ENCODE measurements around the gene GRIN2D.
A peak's percentile ranks its signal among the peaks of the same experiment; 100 is the strongest.

The GRIN2D gene

GRCh38 chr19:48392860-48393558, 459 bp upstream of the GRIN2D start:
- Mint-ChIP-seq H3K4me1 (peaks cover 45% of the 10 kb centered on the region), H3K36me3 (ENCODE audit: low read depth) (peaks cover 9% of the 10 kb centered on the region), H3K27me3 (ENCODE audit: low read depth) (peaks cover 30% of the 10 kb centered on the region), H3K27ac (peak overlapping the region in 1 of 3 experiments; percentile 63), H3K9me3 (no peaks in the 10 kb centered on the region), H3K4me3 (peak overlapping the region; percentile 85)
- no peak for TF ChIP-seq CTCF (IDR thresholded peaks at IDR 0.05; ENCODE audit: unreplicated experiment in 3 of 3)

- Mint-ChIP-seq H3K4me1 (peaks cover 45% of the 10 kb centered on the region), H3K9me3 (no peaks in the 10 kb centered on the region), H3K27ac (peak overlapping the region; percentile 23 to 76 (median 72)), H3K4me3 (peak overlapping the region; percentile 85), H3K36me3 (ENCODE audit: low read depth) (no peaks in the 10 kb centered on the region), H3K27me3 (ENCODE audit: low read depth) (peaks cover 38% of the 10 kb centered on the region)
- TF ChIP-seq CTCF (IDR thresholded peaks at IDR 0.05; ENCODE audit: unreplicated experiment in 3 of 3): no peak
Observed at GRCh38 chr19:48394331-48395169, 1.1 kb downstream of the GRIN2D start.

GRCh38 chr19:48395170-48395455, 1.6 kb downstream of the GRIN2D start:
- TF ChIP-seq CTCF (IDR thresholded peaks at IDR 0.05; ENCODE audit: unreplicated experiment in 3 of 3): no peak
- H3K4me1 Mint-ChIP-seq: peaks cover 50% of the 10 kb centered on the region
- peaks cover 38% of the 10 kb centered on the region for H3K27me3 Mint-ChIP-seq (ENCODE audit: low read depth)
- no peaks in the 10 kb centered on the region for H3K36me3 Mint-ChIP-seq (ENCODE audit: low read depth)
- peak overlapping the region in 1 of 3 experiments; percentile 21 for H3K27ac Mint-ChIP-seq
- peak overlapping the region; percentile 78 to 85 (median 79) for H3K4me3 Mint-ChIP-seq
- no peaks in the 10 kb centered on the region for H3K9me3 Mint-ChIP-seq

- Mint-ChIP-seq H3K4me1 (peaks cover 54% of the 10 kb centered on the region), H3K27ac (peak overlapping the region in 2 of 3 experiments; percentile 21 to 43), H3K9me3 (no peaks in the 10 kb centered on the region), H3K27me3 (ENCODE audit: low read depth) (peaks cover 42% of the 10 kb centered on the region), H3K4me3 (peak overlapping the region; percentile 72 to 85 (median 78)), H3K36me3 (ENCODE audit: low read depth) (no peaks in the 10 kb centered on the region)
- TF ChIP-seq CTCF (IDR thresholded peaks at IDR 0.05; ENCODE audit: unreplicated experiment in 3 of 3): no peak
Observed at GRCh38 chr19:48395499-48395898, 2.0 kb downstream of the GRIN2D start.

- no peak for TF ChIP-seq CTCF (IDR thresholded peaks at IDR 0.05; ENCODE audit: unreplicated experiment in 3 of 3)
- H3K4me1 Mint-ChIP-seq: peaks cover 58% of the 10 kb centered on the region
- no peaks in the 10 kb centered on the region for H3K36me3 Mint-ChIP-seq (ENCODE audit: low read depth)
- H3K9me3 Mint-ChIP-seq: no peaks in the 10 kb centered on the region
- H3K4me3 Mint-ChIP-seq: peak overlapping the region; percentile 68 to 85 (median 78)
- H3K27ac Mint-ChIP-seq: peak overlapping the region in 2 of 3 experiments; percentile 21 to 43
- peaks cover 43% of the 10 kb centered on the region for H3K27me3 Mint-ChIP-seq (ENCODE audit: low read depth)
Observed at GRCh38 chr19:48396016-48396823, 2.8 kb downstream of the GRIN2D start.

All from nephron (organoid).